OCI-LY1 (cell line): ENCODE data around the gene ZFP1.
A peak's percentile ranks its signal among the peaks of the same experiment; 100 is the strongest.

Experiments
- H2AFZ ChIP-seq: fragments of 200-600 bp; sonication (generic), shearing (Covaris generic); 2 replicates; pipeline ENCODE4 v1.6.0; 2014; ENCODE audit warnings: antibody characterized with exemption, mild to moderate bottlenecking, low read length
- H3F3A ChIP-seq: fragments of 200-600 bp; sonication (generic), shearing (Covaris generic); 2 replicates; pipeline ENCODE4 v1.6.0; 2014; ENCODE audit warnings: mild to moderate bottlenecking, antibody characterized with exemption, low read length, moderate library complexity; ENCODE audit not compliant: insufficient read depth
- H3K27ac ChIP-seq: fragments of 200-600 bp; sonication (generic); 2 replicates; pipeline ENCODE4 v1.5.1; 2014; ENCODE audit warnings: low read length, mixed run types, mild to moderate bottlenecking, low read depth; ENCODE audit not compliant: poor library complexity, severe bottlenecking
- H3K27me3 ChIP-seq: fragments of 200-600 bp; sonication (generic); 2 replicates; pipeline ENCODE4 v1.6.0; 2014; ENCODE audit warnings: antibody characterized with exemption, mild to moderate bottlenecking, low read length, moderate library complexity; ENCODE audit not compliant: insufficient read depth
- H3K36me3 ChIP-seq: fragments of 200-600 bp; sonication (generic); 2 replicates; pipeline ENCODE4 v1.6.1; 2014; ENCODE audit warnings: mild to moderate bottlenecking, antibody characterized with exemption, low read length, moderate library complexity, mixed read lengths; ENCODE audit not compliant: insufficient read depth
- H3K4me1 ChIP-seq: fragments of 200-600 bp; sonication (generic); 2 replicates; pipeline ENCODE4 v1.5.1; 2014; ENCODE audit warnings: mild to moderate bottlenecking, low read length, moderate library complexity; ENCODE audit not compliant: insufficient read depth, severe bottlenecking
- H3K4me2 ChIP-seq: fragments of 200-600 bp; sonication (generic), shearing (Covaris generic); 2 replicates; pipeline ENCODE4 v1.6.1; 2014; ENCODE audit warnings: low read length
- H3K4me3 ChIP-seq: fragments of 200-600 bp; sonication (generic); 2 replicates; pipeline ENCODE4 v1.5.1; 2014; ENCODE audit warnings: low read length, low read depth, mild to moderate bottlenecking, mixed read lengths; ENCODE audit not compliant: poor library complexity, severe bottlenecking
- H3K79me2 ChIP-seq: fragments of 200-600 bp; shearing (Covaris generic); 2 replicates; pipeline ENCODE4 v1.6.1; 2016; ENCODE audit warnings: mixed run types, low read length, mixed read lengths; ENCODE audit not compliant: insufficient read depth
- H3K9ac ChIP-seq: fragments of 200-600 bp; sonication (generic), shearing (Covaris generic); 2 replicates; pipeline ENCODE4 v1.6.1; 2014; ENCODE audit warnings: mild to moderate bottlenecking, low read length, mixed read lengths
- H3K9me2 ChIP-seq: fragments of 200-600 bp; sonication (generic), shearing (Covaris generic); 2 replicates; pipeline ENCODE4 v1.6.1; 2014; ENCODE audit warnings: low read depth, mild to moderate bottlenecking, low read length, mixed read lengths
- H3K9me3 ChIP-seq: fragments of 200-600 bp; shearing (Covaris generic); 2 replicates; pipeline ENCODE4 v1.6.1; 2014; ENCODE audit warnings: low read length, mixed read lengths
- H4K20me1 ChIP-seq: fragments of 200-600 bp; sonication (generic), shearing (Covaris generic); 2 replicates; pipeline ENCODE4 v1.6.0; 2016; ENCODE audit warnings: mild to moderate bottlenecking, low read length; ENCODE audit not compliant: insufficient read depth
- EZH2 ChIP-seq: fragments of 200-600 bp; sonication (generic), shearing (Covaris generic); IDR thresholded peaks from 2 replicates; pipeline ENCODE4 v1.8.0; 2017; ENCODE audit warnings: borderline replicate concordance, mixed run types, mild to moderate bottlenecking, antibody characterized with exemption, low read length, moderate library complexity, mixed read lengths
- TF ChIP-seq, protein P1 (sequence below): fragments of 200-600 bp; sonication (generic), shearing (Covaris generic); IDR thresholded peaks from 2 replicates; pipeline ENCODE4 v1.5.1; 2017; ENCODE audit warnings: mild to moderate bottlenecking, antibody characterized with exemption, low read length, moderate library complexity, mixed read lengths

ZFP1 gene

DNA sequence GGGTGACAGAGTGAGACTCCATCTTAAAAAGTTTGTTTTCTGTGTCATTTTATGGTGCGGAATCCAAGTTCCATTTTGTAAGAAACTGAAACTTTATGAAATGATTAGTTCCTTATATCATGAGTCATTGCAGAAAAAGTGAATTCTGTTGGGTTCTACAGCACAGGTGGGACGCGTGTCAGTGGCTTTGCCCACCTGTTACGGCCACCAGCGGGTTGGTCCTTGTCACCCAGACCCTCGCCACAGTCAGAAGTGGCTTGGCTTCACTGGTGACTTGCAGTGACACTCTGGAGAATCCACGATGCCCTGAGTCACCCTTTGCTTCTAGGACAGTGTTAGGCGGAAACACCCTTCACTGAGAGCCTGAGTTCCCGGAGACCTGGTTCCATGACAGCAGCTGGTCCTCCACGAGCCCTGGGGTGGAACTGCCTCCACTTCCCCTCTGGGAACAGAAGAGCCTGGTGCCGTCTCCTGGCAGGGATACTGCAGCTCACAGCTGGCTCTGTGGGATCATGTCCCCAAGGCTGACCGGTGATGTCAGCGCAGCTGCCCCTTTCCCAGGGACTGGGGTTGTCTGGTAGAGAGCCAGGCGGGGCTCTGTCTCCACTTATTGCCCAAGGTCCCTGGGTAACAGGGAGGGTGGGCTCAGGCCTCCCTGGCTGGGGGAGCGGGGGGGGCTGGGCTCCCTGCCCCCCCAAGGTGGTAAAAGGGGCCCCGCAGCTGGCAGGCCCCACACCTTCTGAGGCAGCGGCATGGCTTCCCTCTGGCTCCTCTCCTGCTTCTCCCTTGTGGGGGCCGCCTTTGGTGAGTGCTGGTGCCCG, 70.1 kb downstream of the ZFP1 start, which contains the start of gene CTRB1:
CTRB1 (plus strand) TSS at position 733 of the 821 bp plus-strand sequence; CDS start at position 753, 20 bp downstream.
- Histone ChIP-seq H3K9me3 (no peaks in the 10 kb centered on the region), H3K4me1 (peaks cover 14% of the 10 kb centered on the region), H3K9me2 (no peaks in the 10 kb centered on the region), H3K4me3 (no peak within 1 kb of the TSS), H3K27me3 (no peaks in the 10 kb centered on the region), H3K27ac (no peak within 1 kb of the TSS), H3F3A (no peaks in the 10 kb centered on the region), H2AFZ (no peak within 1 kb of the TSS), H3K36me3 (no peaks in the 10 kb centered on the region; the same call in 1 of the 2 replicates), H3K9ac (no peak within 1 kb of the TSS), H3K4me2 (peak within 1 kb of the TSS; percentile 37; the same call in 1 of the 2 replicates), H3K79me2 (no peaks in the 10 kb centered on the region), H4K20me1 (no peaks in the 10 kb centered on the region)
- TF ChIP-seq EZH2, result no peak
- TF ChIP-seq, protein P1, sequence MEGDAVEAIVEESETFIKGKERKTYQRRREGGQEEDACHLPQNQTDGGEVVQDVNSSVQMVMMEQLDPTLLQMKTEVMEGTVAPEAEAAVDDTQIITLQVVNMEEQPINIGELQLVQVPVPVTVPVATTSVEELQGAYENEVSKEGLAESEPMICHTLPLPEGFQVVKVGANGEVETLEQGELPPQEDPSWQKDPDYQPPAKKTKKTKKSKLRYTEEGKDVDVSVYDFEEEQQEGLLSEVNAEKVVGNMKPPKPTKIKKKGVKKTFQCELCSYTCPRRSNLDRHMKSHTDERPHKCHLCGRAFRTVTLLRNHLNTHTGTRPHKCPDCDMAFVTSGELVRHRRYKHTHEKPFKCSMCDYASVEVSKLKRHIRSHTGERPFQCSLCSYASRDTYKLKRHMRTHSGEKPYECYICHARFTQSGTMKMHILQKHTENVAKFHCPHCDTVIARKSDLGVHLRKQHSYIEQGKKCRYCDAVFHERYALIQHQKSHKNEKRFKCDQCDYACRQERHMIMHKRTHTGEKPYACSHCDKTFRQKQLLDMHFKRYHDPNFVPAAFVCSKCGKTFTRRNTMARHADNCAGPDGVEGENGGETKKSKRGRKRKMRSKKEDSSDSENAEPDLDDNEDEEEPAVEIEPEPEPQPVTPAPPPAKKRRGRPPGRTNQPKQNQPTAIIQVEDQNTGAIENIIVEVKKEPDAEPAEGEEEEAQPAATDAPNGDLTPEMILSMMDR, result no peak

DNA sequence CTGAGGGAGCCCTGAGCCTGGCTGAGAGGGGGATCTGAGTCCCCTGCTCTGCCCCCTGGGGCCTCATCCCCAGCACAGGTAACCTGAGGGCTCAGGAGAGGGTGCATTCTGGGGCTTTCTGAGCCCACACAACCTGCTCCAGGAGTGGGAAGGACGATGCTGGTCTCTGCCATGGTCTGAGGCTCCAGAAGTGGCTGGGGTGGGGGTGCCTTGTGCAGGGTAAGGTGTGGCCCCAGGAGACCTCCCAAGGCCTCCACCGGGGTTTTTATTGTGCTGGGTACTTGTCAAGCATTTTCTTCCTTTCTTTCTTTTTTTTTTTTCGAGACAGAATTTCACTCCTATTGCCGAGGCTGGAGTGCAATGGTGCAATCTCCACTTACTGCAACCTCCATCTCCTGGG, 70.8 kb downstream of the ZFP1 start:
- Histone ChIP-seq H3K27me3 (no peaks in the 10 kb centered on the region), H3K9me2 (no peaks in the 10 kb centered on the region), H3K4me2 (no peak overlapping the region), H3K4me1 (peaks cover 14% of the 10 kb centered on the region), H4K20me1 (no peaks in the 10 kb centered on the region), H3K4me3 (no peak overlapping the region), H2AFZ (no peak overlapping the region), H3F3A (no peaks in the 10 kb centered on the region), H3K36me3 (no peaks in the 10 kb centered on the region; the same call in 1 of the 2 replicates), H3K79me2 (no peaks in the 10 kb centered on the region), H3K9me3 (no peaks in the 10 kb centered on the region), H3K9ac (no peak overlapping the region), H3K27ac (no peak overlapping the region)
- TF ChIP-seq EZH2, result no peak
- TF ChIP-seq, protein P1, result no peak

DNA sequence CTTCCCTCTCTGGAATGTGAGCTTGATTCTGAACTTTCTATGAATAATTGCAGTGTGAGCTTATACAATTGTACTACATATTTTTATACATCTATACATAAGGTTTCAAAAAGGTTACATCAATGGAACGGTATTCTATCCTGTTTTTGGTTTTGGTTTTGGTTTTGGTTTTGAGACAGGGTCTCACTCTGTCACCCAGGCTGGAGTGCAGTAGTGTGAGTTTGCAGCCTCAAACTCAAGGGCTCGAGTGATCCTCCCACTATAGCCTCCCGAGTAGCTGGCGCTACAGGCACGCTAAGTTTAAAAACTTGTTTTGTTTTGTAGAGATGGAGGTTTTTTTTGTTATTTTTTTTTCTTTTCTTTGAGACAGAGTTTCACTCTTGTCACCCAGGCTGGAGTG, 71.5 kb downstream of the ZFP1 start:
- Histone ChIP-seq H2AFZ (no peak overlapping the region), H3K27ac (no peak overlapping the region), H3K9me3 (no peaks in the 10 kb centered on the region), H4K20me1 (no peaks in the 10 kb centered on the region), H3K36me3 (no peaks in the 10 kb centered on the region; the same call in 1 of the 2 replicates), H3K79me2 (no peaks in the 10 kb centered on the region), H3K9ac (no peak overlapping the region), H3K4me1 (peaks cover 14% of the 10 kb centered on the region), H3K4me3 (no peak overlapping the region), H3K27me3 (no peaks in the 10 kb centered on the region), H3K9me2 (no peaks in the 10 kb centered on the region), H3K4me2 (peak overlapping the region; percentile 37; the same call in 1 of the 2 replicates), H3F3A (no peaks in the 10 kb centered on the region)
- no peak for TF ChIP-seq EZH2
- TF ChIP-seq, protein P1, result no peak
